ENCODE data around the gene PIAS1. TPM values are rescaled to one million over a fixed set of nuclear protein-coding genes. Genes with fewer than 3 reads are reported as not detected.
A peak's percentile ranks its signal among the peaks of the same experiment; 100 is the strongest.

PIAS1 gene
- total RNA-seq, 1 donor: 39.0 TPM

DNA sequence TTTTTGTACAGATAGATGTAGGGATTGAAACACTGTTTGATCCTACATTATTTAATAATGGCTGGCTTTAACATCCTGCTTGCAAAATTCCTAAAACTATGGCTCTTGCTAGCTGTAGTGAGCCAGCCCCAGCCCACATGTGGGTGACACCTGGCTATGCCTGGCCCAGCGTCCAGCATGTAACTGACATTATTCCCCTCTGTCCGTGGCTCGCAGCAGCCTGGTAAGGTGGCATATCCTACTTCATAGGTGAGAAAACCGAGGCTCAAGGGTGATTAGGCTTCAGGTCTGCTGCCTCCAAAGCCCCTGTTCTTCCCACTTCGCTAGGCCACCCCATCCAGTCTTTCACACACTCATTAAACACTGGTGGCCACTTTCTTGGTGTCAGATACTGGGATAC lies 149.4 kb downstream of the PIAS1 start:
- DNase-seq (ENCODE audit: low read depth): no peak
- no peak overlapping the region for H3K4me3 ChIP-seq (ENCODE audit: low read depth, low read length)
- TF ChIP-seq, protein P1, sequence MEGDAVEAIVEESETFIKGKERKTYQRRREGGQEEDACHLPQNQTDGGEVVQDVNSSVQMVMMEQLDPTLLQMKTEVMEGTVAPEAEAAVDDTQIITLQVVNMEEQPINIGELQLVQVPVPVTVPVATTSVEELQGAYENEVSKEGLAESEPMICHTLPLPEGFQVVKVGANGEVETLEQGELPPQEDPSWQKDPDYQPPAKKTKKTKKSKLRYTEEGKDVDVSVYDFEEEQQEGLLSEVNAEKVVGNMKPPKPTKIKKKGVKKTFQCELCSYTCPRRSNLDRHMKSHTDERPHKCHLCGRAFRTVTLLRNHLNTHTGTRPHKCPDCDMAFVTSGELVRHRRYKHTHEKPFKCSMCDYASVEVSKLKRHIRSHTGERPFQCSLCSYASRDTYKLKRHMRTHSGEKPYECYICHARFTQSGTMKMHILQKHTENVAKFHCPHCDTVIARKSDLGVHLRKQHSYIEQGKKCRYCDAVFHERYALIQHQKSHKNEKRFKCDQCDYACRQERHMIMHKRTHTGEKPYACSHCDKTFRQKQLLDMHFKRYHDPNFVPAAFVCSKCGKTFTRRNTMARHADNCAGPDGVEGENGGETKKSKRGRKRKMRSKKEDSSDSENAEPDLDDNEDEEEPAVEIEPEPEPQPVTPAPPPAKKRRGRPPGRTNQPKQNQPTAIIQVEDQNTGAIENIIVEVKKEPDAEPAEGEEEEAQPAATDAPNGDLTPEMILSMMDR (IDR thresholded peaks at IDR 0.05; ENCODE audit: insufficient read depth, low read length): no peak

DNA sequence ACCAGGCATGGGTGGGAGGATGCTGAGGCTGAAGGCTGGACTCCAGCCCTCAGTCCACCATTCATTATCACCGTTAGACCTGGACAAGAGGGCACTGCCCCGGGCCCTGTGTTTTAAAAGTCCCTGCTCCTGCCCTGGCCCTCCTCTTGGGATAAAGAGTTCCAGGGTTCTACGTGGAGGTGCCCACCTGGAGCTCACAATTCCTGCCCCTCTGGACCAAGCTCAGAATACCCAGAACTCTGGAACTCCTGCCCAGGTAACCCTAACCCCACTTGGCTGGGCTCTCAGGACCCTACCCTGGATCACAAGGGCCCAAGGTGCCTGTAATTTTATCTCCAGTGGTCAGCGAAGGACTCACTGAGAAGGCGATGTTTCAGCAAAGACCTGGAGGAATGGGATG lies 149.8 kb downstream of the PIAS1 start:
- TF ChIP-seq, protein P1 (IDR thresholded peaks at IDR 0.05; ENCODE audit: insufficient read depth, low read length): no peak
- no peak for DNase-seq (ENCODE audit: low read depth)
- H3K4me3 ChIP-seq (ENCODE audit: low read depth, low read length): no peak overlapping the region

DNA sequence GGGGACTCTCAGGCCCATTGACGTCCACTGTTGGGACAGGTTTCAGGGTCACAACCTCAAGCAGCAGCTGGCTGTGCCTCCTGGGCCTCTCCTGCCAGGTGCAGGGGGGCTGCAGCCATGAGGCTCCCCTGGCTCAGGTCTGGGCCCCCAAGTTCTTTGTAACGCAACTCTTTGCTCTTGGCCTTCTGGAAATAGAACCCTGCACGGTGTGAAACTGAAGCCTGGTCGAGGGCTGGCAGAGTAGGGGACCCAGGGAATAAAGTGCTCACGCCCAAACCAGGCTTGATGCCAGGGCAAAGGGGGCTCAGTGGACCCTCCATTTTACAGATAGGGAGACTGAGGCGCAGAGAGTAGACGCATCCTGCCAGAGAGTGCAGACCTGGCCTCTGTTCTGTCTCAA lies 150.2 kb downstream of the PIAS1 start:
- no peak for DNase-seq (ENCODE audit: low read depth)

DNA sequence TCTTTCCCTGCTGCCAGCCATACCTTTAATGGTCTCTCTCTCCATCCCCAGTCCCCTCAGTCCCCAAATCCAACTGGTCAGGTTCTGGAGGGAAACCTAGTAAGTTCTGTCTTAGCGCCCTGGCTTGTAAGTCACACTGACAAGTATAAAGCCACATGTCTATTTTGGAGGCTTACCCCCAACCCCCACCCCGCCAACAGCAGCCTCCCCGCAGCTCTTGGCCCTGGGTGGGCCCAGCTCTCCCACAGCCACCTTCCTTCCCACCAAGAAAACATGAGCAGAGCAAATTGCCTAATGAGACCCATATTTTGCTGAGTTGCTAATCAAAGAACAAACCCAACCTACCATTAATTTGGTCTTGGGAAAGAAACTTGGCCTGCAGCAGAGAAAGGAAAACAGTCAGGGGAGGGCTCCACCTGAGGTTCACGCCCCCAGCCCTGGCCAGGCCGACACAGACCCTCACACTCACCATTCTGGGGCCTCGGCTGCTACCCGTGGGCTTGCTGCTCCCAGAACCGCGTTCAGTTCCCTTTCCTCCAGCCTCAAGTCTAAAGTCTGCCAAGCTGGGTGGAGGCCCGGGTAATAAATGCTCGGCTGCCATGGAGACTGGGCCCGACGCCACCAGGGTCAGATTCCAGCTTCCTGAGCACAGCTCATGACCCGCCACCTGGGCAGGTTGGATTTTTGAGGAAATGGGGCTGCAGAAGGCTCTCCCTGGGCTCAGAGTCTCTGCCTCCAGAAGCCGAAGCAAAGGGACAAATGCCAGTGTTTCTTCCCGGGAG lies 150.9 kb downstream of the PIAS1 start, which contains the start of gene CALML4:
CALML4 (minus strand) TSS at position 557 of the 782 bp plus-strand sequence; CDS start at position 472, 85 bp downstream.
- DNase-seq (ENCODE audit: low read depth): peak; percentile 65
- TF ChIP-seq, protein P1 (IDR thresholded peaks at IDR 0.05; ENCODE audit: insufficient read depth, low read length): no peak
- no peak within 1 kb of the TSS for H3K4me3 ChIP-seq (ENCODE audit: low read depth, low read length)

More for the DNA sequence above, 150.2 kb downstream of the PIAS1 start:
- TF ChIP-seq, protein P1 (IDR thresholded peaks at IDR 0.05; ENCODE audit: insufficient read depth, low read length): no peak
- H3K4me3 ChIP-seq (ENCODE audit: low read depth, low read length): no peak overlapping the region

DNA sequence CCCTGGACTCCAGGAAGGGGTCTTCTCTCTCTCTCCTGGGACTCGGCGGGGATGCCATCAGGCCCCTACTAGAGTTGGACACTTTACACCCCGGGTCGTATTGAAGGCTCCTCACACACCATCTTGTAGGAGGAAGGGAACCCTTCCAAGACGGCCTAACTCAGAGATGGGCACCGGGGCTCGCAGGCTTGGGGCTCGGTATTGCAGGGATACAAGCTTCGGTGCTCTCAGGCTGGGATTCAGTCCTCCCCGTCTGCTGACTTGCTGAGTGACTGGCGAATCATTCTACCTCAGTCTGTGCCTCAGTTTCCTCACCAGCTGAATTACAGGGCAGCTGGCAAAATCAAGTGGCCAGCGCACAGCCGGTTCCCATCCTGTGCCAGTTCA lies 151.4 kb downstream of the PIAS1 start:
- TF ChIP-seq, protein P1 (IDR thresholded peaks at IDR 0.05; ENCODE audit: insufficient read depth, low read length): no peak
- DNase-seq (ENCODE audit: low read depth): no peak
- H3K4me3 ChIP-seq (ENCODE audit: low read depth, low read length): no peak overlapping the region

DNA sequence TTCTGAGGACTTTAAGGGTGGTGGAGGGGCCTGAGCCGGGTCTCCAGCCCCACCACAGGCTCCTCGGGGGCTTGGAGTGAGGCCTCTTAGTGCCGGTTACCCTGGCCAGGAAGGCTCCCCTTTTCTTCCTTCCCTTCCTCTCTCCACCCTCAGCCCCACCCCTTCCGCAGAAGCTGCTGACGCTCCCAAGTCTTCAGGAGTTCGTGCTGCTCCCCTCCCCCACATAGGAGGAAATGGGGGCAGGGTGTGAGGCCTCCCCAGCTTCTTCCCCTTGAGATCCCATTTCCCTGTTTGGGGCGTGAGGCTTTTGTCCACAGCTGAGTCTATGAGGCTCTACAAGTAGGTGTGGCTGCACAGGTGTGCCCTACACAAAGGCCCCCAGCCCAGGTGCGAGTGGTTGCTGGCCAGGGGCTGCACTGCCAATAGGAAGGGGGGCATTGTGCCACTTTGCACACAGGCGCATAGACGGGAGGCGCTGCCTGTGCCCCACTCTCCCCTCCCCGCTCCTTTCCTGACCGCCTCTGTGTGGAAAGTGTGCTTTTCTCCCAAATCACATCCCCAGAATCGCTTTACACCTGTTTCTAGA lies 151.9 kb downstream of the PIAS1 start:
- DNase-seq (ENCODE audit: low read depth): no peak
- no peak overlapping the region for H3K4me3 ChIP-seq (ENCODE audit: low read depth, low read length)
- TF ChIP-seq, protein P1 (IDR thresholded peaks at IDR 0.05; ENCODE audit: insufficient read depth, low read length): no peak

Measured in fibroblast of the aortic adventitia (primary cell).